Esophagus muscularis mucosa (tissue), 4 donors: Measurements from ENCODE around the gene POLR3A. TPM values are rescaled to one million over a fixed set of nuclear protein-coding genes. Genes with fewer than 3 reads are reported as not detected.
A peak's percentile ranks its signal among the peaks of the same experiment; 100 is the strongest.

Source experiments
- DNase-seq: peaks from one replicate; pipeline ENCODE4 v3.0.0-alpha.2; 2017; ENCODE audit errors: extremely low spot score
- H3K27ac ChIP-seq, 4 donors: fragments of 200-600 bp; sonication (generic); replicated peaks in 1 of 4; 1 replicate in 3 of 4; 2 replicates in 1 of 4; pipeline ENCODE4 v1.5.1; 2016 to 2019; ENCODE audit warnings: mild to moderate bottlenecking in 1 of 4
- H3K27me3 ChIP-seq, 4 donors: fragments of 200-600 bp; sonication (generic); one replicate each; pipeline versions ENCODE4 v1.5.1 to v1.6.0; 2016 to 2019
- H3K36me3 ChIP-seq, 4 donors: fragments of 200-600 bp; sonication (generic); one replicate each; pipeline ENCODE4 v1.5.1; 2016 to 2019
- H3K4me1 ChIP-seq, 4 donors: fragments of 200-600 bp; sonication (generic); one replicate each; pipeline ENCODE4 v1.5.1; 2016 to 2019
- H3K4me3 ChIP-seq, 4 donors: fragments of 200-600 bp; sonication (generic); 1 replicate in 2 of 4; 2 replicates in 2 of 4; pipeline ENCODE4 v1.5.1; 2016 to 2019; ENCODE audit warnings: mild to moderate bottlenecking in 4 of 4, moderate library complexity in 1 of 4
- H3K9me3 ChIP-seq, 4 donors: fragments of 200-600 bp; sonication (generic); 1 replicate in 3 of 4; 2 replicates in 1 of 4; pipeline ENCODE4 v1.5.1; 2016 to 2019
- CTCF ChIP-seq, 3 experiments: fragments of 200-600 bp in 2 of 3; fragments of 450-650 bp in 1 of 3; sonication (generic) in 2 of 3; IDR thresholded peaks; one replicate each; pipeline ENCODE4 v1.5.1; 2017 to 2019; ENCODE audit warnings: antibody characterized with exemption in 3 of 3, mild to moderate bottlenecking in 2 of 3, moderate library complexity in 1 of 3
- EP300 ChIP-seq: sonication (generic); formaldehyde crosslinking; IDR thresholded peaks from one replicate; pipeline ENCODE4 v1.6.1; 2017; ENCODE audit warnings: antibody characterized with exemption
- POLR2A ChIP-seq: fragments of 450-650 bp; IDR thresholded peaks from one replicate; pipeline ENCODE4 v1.6.1; 2017; ENCODE audit warnings: antibody characterized with exemption, moderate library complexity, mild to moderate bottlenecking, low read depth
- POLR2AphosphoS5 ChIP-seq, 2 donors: sonication (generic); formaldehyde crosslinking; IDR thresholded peaks; one replicate each; pipeline ENCODE4 v1.6.1; 2017; ENCODE audit warnings: antibody characterized with exemption in 2 of 2
- WGBS: methylation state at CpG from one replicate; pipeline ENCODE4 v1.1.5; 2018; 5-methylcytosine and 5-hydroxymethylcytosine counted together
- intact Hi-C: fragments of 100-400 bp; cut with DNase I; formaldehyde crosslinking; loops from one replicate; pipeline ENCODE4 v1.15.1; 2023
- total RNA-seq, 4 donors: library from RNA; depleted of rRNA; stranded (reverse); fragments of >200 nt; gene quantifications; one replicate each; pipeline versions ENCODE4 v1.1.0 to v1.2.1, GENCODE V29; 2016

POLR3A gene
- total RNA-seq, 4 donors from 2014 or later, result 9.3 to 12.8 (median 9.9) TPM

- 86% methylated on average over 12 of the region's 12 CpGs for WGBS
- intact Hi-C loops, result loop anchor here (10.0 kb wide), 1 partner anchor 1005 kb away; the partner anchor contains the start of gene ZMIZ1
- Histone ChIP-seq H3K9me3 (no peaks in the 10 kb centered on the region), H3K27me3 (no peaks in the 10 kb centered on the region), H3K4me3 (no peak overlapping the region), H3K4me1 (no peaks in the 10 kb centered on the region), H3K36me3 (no peaks in the 10 kb centered on the region), H3K27ac (no peak overlapping the region)
- no peak for DNase-seq
- TF ChIP-seq POLR2A (no peak), CTCF (IDR thresholded peaks at IDR 0.05) (no peak), POLR2AphosphoS5 (IDR thresholded peaks at IDR 0.05) (no peak), EP300 (no peak)
Observed at GRCh38 chr10:78059906-78060702, 30.8 kb upstream of the POLR3A start.

- H3K9me3 ChIP-seq, result no peaks in the 10 kb centered on the region
- no peaks in the 10 kb centered on the region for H3K27me3 ChIP-seq
- no peak for DNase-seq
- H3K36me3 ChIP-seq, result peaks cover 0 to 5% (median 0%) of the 10 kb centered on the region in 4 donors
- peaks cover 0 to 9% (median 6%) of the 10 kb centered on the region in 4 donors for H3K4me1 ChIP-seq
- intact Hi-C loops, result loop anchor here (10.0 kb wide), 1 partner anchor 1006 kb away; the partner anchor contains the start of gene ZMIZ1
- H3K27ac ChIP-seq, result no peak overlapping the region
- no peak for TF ChIP-seq POLR2AphosphoS5 (IDR thresholded peaks at IDR 0.05)
- no peak for TF ChIP-seq CTCF (IDR thresholded peaks at IDR 0.05)
- no peak for TF ChIP-seq POLR2A
- TF ChIP-seq EP300, result no peak
- no peak overlapping the region for H3K4me3 ChIP-seq
- 75% methylated on average over 5 of the region's 5 CpGs for WGBS
Observed at GRCh38 chr10:78058562-78058961, 29.2 kb upstream of the POLR3A start.

- WGBS, result 58% methylated on average over 7 of the region's 7 CpGs
- Histone ChIP-seq H3K4me1 (peaks cover 3 to 18% (median 15%) of the 10 kb centered on the region in 4 donors), H3K4me3 (no peak overlapping the region), H3K27ac (peak overlapping the region in 3 of 4 donors; percentile 13 to 42 (median 27)), H3K9me3 (no peaks in the 10 kb centered on the region), H3K27me3 (no peaks in the 10 kb centered on the region), H3K36me3 (peaks cover 0 to 10% (median 4%) of the 10 kb centered on the region in 4 donors)
- intact Hi-C loops, result loop anchor here (10.0 kb wide), 1 partner anchor 1011 kb away; the partner anchor contains the start of gene ZMIZ1
- DNase-seq, result no peak
- TF ChIP-seq POLR2AphosphoS5 (IDR thresholded peaks at IDR 0.05) (peak; percentile 19 to 41), CTCF (IDR thresholded peaks at IDR 0.05) (no peak)
Observed at GRCh38 chr10:78053211-78053868, 24.0 kb upstream of the POLR3A start.

GRCh38 chr10:78049851-78050250, 20.5 kb upstream of the POLR3A start:
- 85% methylated on average over 1 of the region's 1 CpG for WGBS
- DNase-seq, result no peak
- no peak overlapping the region for H3K27ac ChIP-seq
- H3K9me3 ChIP-seq, result no peaks in the 10 kb centered on the region
- peaks cover 7 to 25% (median 23%) of the 10 kb centered on the region in 4 donors for H3K4me1 ChIP-seq
- H3K4me3 ChIP-seq, result no peak overlapping the region
- intact Hi-C loops, result loop anchor here (10.0 kb wide), 2 partner anchors 255 to 1015 kb away; partner anchors contain the start of gene ZMIZ1
- H3K36me3 ChIP-seq, result peaks cover 0 to 10% (median 3%) of the 10 kb centered on the region in 4 donors
- H3K27me3 ChIP-seq, result no peaks in the 10 kb centered on the region
- no peak for TF ChIP-seq POLR2AphosphoS5 (IDR thresholded peaks at IDR 0.05)
- no peak for TF ChIP-seq POLR2A
- TF ChIP-seq CTCF (IDR thresholded peaks at IDR 0.05), result no peak
- no peak for TF ChIP-seq EP300
